ENCODE results near the gene SYNGAP1. TPM values are rescaled to one million over a fixed set of nuclear protein-coding genes. Genes with fewer than 3 reads are reported as not detected.

The SYNGAP1 gene
- total and polyA plus RNA-seq, 2 donors (not counting 1 experiment from before 2014, with no cell fraction given), result 3.6 to 7.3 TPM

DNA sequence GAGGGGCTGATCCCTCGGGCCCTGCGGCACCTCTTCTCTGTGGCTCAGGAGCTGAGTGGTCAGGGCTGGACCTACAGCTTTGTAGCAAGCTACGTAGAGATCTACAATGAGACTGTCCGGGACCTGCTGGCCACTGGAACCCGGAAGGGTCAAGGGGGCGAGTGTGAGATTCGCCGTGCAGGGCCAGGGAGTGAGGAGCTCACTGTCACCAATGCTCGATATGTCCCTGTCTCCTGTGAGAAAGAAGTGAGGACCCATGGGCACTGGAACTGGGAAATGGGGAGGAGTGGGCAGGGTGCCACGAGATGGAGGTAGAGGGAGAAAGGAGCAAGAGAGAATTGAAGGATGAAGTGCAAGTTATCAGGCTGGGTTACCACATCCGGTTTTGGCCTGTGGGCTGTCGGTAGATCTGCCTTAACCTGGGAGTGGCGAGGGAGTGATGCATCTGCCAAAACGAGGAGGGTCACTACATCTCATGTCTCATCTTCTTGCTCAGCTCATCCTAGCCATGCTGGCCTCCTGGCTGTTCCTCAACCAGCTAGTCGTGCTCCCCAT lies 14.4 kb upstream of the SYNGAP1 start:
- no peak overlapping the region for H3K4me3 ChIP-seq (replicated peaks in 1 of 4; ENCODE audit: control extremely low read depth in 1 of 4, insufficient read depth in 1 of 4, low read depth in 3 of 4, low read length in 4 of 4)
- H3K4me1 ChIP-seq (ENCODE audit: control insufficient read depth, extremely low read depth, insufficient read depth, low read length), result peaks cover 4% of the 10 kb centered on the region
- H3K36me3 ChIP-seq (ENCODE audit: control insufficient read depth, insufficient read depth, low read length), result peaks cover 18% of the 10 kb centered on the region
- no peak overlapping the region for H3K27ac ChIP-seq (ENCODE audit: insufficient read depth, low read length)
- no peak for DNase-seq (ENCODE audit: low read depth in 2 of 2)
- H3K79me2 ChIP-seq (ENCODE audit: control insufficient read depth, insufficient read depth, low read length), result peaks cover 1% of the 10 kb centered on the region
- H3K9ac ChIP-seq (ENCODE audit: insufficient read depth, low read length), result no peak overlapping the region
- no peaks in the 10 kb centered on the region for H4K20me1 ChIP-seq (ENCODE audit: control insufficient read depth, extremely low read depth, insufficient read depth, low read length)
- no peaks in the 10 kb centered on the region for H3K9me3 ChIP-seq (ENCODE audit: control insufficient read depth, insufficient read depth, low read depth, low read length)
- no peak overlapping the region for H2AFZ ChIP-seq (ENCODE audit: low read length)
- no peaks in the 10 kb centered on the region for H3K27me3 ChIP-seq (ENCODE audit: control insufficient read depth, insufficient read depth, low read length)
- no peak overlapping the region for H3K4me2 ChIP-seq (ENCODE audit: extremely low read depth, insufficient read depth, low read length)
- TF ChIP-seq EZH2 (IDR thresholded peaks at IDR 0.05; ENCODE audit: low read length, missing control alignments), result no peak
- TF ChIP-seq, protein P1, sequence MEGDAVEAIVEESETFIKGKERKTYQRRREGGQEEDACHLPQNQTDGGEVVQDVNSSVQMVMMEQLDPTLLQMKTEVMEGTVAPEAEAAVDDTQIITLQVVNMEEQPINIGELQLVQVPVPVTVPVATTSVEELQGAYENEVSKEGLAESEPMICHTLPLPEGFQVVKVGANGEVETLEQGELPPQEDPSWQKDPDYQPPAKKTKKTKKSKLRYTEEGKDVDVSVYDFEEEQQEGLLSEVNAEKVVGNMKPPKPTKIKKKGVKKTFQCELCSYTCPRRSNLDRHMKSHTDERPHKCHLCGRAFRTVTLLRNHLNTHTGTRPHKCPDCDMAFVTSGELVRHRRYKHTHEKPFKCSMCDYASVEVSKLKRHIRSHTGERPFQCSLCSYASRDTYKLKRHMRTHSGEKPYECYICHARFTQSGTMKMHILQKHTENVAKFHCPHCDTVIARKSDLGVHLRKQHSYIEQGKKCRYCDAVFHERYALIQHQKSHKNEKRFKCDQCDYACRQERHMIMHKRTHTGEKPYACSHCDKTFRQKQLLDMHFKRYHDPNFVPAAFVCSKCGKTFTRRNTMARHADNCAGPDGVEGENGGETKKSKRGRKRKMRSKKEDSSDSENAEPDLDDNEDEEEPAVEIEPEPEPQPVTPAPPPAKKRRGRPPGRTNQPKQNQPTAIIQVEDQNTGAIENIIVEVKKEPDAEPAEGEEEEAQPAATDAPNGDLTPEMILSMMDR (conservative IDR thresholded peaks at IDR 0.05 in 1 of 2, IDR thresholded peaks at IDR 0.05 in 1 of 2; ENCODE audit: low read depth in 1 of 2, low read length in 2 of 2), result no peak

DNA sequence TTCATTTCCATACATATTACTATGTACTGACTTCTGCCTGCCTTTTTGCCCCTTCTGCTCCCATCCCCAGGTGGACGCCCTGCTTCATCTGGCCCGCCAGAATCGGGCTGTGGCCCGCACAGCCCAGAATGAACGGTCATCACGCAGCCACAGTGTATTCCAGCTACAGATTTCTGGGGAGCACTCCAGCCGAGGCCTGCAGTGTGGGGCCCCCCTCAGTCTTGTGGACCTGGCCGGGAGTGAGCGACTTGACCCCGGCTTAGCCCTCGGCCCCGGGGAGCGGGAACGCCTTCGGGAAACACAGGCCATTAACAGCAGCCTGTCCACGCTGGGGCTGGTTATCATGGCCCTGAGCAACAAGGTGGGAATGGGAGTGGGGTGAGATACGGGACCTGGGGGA lies 13.7 kb upstream of the SYNGAP1 start:
- no peak overlapping the region for H3K4me3 ChIP-seq (replicated peaks in 1 of 4; ENCODE audit: control extremely low read depth in 1 of 4, insufficient read depth in 1 of 4, low read depth in 3 of 4, low read length in 4 of 4)
- peaks cover 4% of the 10 kb centered on the region for H3K4me1 ChIP-seq (ENCODE audit: control insufficient read depth, extremely low read depth, insufficient read depth, low read length)
- TF ChIP-seq EZH2 (IDR thresholded peaks at IDR 0.05; ENCODE audit: low read length, missing control alignments), result no peak
- TF ChIP-seq, protein P1 (conservative IDR thresholded peaks at IDR 0.05 in 1 of 2, IDR thresholded peaks at IDR 0.05 in 1 of 2; ENCODE audit: low read depth in 1 of 2, low read length in 2 of 2), result no peak
- H4K20me1 ChIP-seq (ENCODE audit: control insufficient read depth, extremely low read depth, insufficient read depth, low read length), result no peaks in the 10 kb centered on the region
- H3K36me3 ChIP-seq (ENCODE audit: control insufficient read depth, insufficient read depth, low read length), result peaks cover 18% of the 10 kb centered on the region
- no peak for DNase-seq (ENCODE audit: low read depth in 2 of 2)
- no peak overlapping the region for H3K27ac ChIP-seq (ENCODE audit: insufficient read depth, low read length)
- no peaks in the 10 kb centered on the region for H3K9me3 ChIP-seq (ENCODE audit: control insufficient read depth, insufficient read depth, low read depth, low read length)
- H3K79me2 ChIP-seq (ENCODE audit: control insufficient read depth, insufficient read depth, low read length), result peaks cover 2% of the 10 kb centered on the region
- no peaks in the 10 kb centered on the region for H3K27me3 ChIP-seq (ENCODE audit: control insufficient read depth, insufficient read depth, low read length)
- no peak overlapping the region for H2AFZ ChIP-seq (ENCODE audit: low read length)
- no peak overlapping the region for H3K4me2 ChIP-seq (ENCODE audit: extremely low read depth, insufficient read depth, low read length)
- no peak overlapping the region for H3K9ac ChIP-seq (ENCODE audit: insufficient read depth, low read length)

DNA sequence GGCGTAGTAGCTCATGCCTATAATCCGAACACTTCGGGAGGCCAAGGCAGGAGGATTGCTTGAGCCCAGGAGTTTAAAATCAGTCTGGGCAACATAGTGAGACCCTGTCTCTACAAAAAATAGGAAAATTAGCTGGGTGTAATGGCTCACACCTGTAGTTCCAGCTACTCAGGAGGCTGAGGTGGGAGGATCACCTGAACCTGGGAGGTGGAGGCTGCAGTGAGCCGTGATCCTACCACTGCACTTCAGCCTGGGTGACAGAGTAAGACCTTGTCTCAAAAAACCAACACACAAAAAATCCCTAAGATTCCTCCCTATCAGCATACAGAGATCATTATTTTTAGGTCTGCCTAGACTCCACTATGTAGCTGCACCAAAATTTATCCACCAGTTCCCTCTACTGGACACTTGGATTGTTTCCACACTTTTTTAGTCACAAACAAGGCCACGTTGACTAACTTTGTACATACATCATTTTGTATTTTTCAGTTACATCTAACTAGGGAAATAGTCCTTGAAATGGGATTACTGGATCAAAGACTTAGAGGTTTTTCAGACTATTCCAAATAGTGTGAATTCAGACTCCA lies 12.6 kb upstream of the SYNGAP1 start:
- peak; percentile 40 to 75 for DNase-seq (ENCODE audit: low read depth in 2 of 2)
- TF ChIP-seq, protein P1 (conservative IDR thresholded peaks at IDR 0.05 in 1 of 2, IDR thresholded peaks at IDR 0.05 in 1 of 2; ENCODE audit: low read depth in 1 of 2, low read length in 2 of 2), result peak; percentile 28 to 32
- TF ChIP-seq EZH2 (IDR thresholded peaks at IDR 0.05; ENCODE audit: low read length, missing control alignments), result no peak
- Histone ChIP-seq H4K20me1 (ENCODE audit: control insufficient read depth, extremely low read depth, insufficient read depth, low read length) (no peaks in the 10 kb centered on the region), H3K4me1 (ENCODE audit: control insufficient read depth, extremely low read depth, insufficient read depth, low read length) (peaks cover 4% of the 10 kb centered on the region), H3K9me3 (ENCODE audit: control insufficient read depth, insufficient read depth, low read depth, low read length) (no peaks in the 10 kb centered on the region), H3K9ac (ENCODE audit: insufficient read depth, low read length) (no peak overlapping the region), H3K27me3 (ENCODE audit: control insufficient read depth, insufficient read depth, low read length) (no peaks in the 10 kb centered on the region), H3K4me2 (ENCODE audit: extremely low read depth, insufficient read depth, low read length) (no peak overlapping the region), H3K4me3 (replicated peaks in 1 of 4; ENCODE audit: control extremely low read depth in 1 of 4, insufficient read depth in 1 of 4, low read depth in 3 of 4, low read length in 4 of 4) (no peak overlapping the region), H3K27ac (ENCODE audit: insufficient read depth, low read length) (no peak overlapping the region), H2AFZ (ENCODE audit: low read length) (no peak overlapping the region), H3K36me3 (ENCODE audit: control insufficient read depth, insufficient read depth, low read length) (peaks cover 18% of the 10 kb centered on the region), H3K79me2 (ENCODE audit: control insufficient read depth, insufficient read depth, low read length) (peaks cover 8% of the 10 kb centered on the region)
